ENCODE results near the gene ABCA4.

DNA sequence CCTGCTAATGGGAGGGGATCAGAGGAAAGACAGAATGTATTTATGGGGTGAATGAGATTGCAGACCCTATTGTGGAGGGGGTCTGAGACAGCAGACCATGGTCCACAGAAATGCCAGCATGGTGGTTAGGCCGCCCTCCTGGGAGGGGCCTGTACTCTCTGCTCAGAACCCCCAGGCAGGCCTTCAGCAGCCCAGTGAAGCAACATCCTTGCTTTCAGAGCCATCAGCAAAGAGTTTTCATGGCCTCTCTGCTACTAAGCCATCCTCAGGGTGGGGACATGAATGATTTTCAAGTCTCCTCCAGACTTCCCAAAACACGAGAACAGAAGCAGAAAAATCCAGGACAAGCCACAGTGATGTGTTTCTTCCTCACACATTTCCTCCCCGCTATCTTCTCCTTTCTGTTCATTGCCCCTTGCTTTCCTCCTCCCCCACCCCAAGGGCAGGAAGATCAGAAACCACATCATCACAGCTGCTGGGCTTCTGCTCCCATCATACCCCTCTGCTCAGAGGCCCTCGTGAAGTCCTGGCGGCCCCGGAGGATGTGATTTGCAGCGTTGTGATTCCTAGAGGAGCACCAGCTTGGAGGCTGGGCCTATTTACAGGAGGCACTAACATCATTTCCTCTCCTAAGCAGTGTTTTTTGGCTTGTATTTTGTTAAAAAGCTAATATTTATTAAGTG, 48.0 kb downstream of the ABCA4 start:
- TF ChIP-seq, protein P1, sequence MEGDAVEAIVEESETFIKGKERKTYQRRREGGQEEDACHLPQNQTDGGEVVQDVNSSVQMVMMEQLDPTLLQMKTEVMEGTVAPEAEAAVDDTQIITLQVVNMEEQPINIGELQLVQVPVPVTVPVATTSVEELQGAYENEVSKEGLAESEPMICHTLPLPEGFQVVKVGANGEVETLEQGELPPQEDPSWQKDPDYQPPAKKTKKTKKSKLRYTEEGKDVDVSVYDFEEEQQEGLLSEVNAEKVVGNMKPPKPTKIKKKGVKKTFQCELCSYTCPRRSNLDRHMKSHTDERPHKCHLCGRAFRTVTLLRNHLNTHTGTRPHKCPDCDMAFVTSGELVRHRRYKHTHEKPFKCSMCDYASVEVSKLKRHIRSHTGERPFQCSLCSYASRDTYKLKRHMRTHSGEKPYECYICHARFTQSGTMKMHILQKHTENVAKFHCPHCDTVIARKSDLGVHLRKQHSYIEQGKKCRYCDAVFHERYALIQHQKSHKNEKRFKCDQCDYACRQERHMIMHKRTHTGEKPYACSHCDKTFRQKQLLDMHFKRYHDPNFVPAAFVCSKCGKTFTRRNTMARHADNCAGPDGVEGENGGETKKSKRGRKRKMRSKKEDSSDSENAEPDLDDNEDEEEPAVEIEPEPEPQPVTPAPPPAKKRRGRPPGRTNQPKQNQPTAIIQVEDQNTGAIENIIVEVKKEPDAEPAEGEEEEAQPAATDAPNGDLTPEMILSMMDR (IDR thresholded peaks at IDR 0.05) = no peak
- TF ChIP-seq POLR2A (IDR thresholded peaks at IDR 0.05) = no peak
